ENCODE results near the gene MYF5.

The MYF5 gene

GRCh38 chr12:80697270-80697887, 19.3 kb upstream of the MYF5 start:
- no peaks in the 10 kb centered on the region for H3K36me3 ChIP-seq (ENCODE audit: insufficient read depth, low read length)
- H3K27me3 ChIP-seq (ENCODE audit: insufficient read depth, low read length, poor library complexity) = no peaks in the 10 kb centered on the region
- no peaks in the 10 kb centered on the region for H3K4me1 ChIP-seq (ENCODE audit: insufficient read depth, low read length)
- no peak overlapping the region for H2AFZ ChIP-seq (ENCODE audit: low read depth, low read length)
- no peak overlapping the region for H3K4me3 ChIP-seq (ENCODE audit: low read depth in 1 of 2, low read length in 2 of 2)
- H3K9me3 ChIP-seq (ENCODE audit: insufficient read depth, low read length, severe bottlenecking) = no peaks in the 10 kb centered on the region
- H4K20me1 ChIP-seq (ENCODE audit: insufficient read depth, low read length) = no peaks in the 10 kb centered on the region
- H3K79me2 ChIP-seq (ENCODE audit: insufficient read depth, low read length) = no peaks in the 10 kb centered on the region
- no peak overlapping the region for H3K9ac ChIP-seq (ENCODE audit: low read depth, low read length)
- DNase-seq (no peak), ATAC-seq (ENCODE audit: insufficient read depth, low read depth) (no peak)
- no peak for TF ChIP-seq CTCF (IDR thresholded peaks at IDR 0.05; ENCODE audit: borderline replicate concordance, extremely low read depth, low read length, poor library complexity, severe bottlenecking)
- no peak for TF ChIP-seq EZH2 (IDR thresholded peaks at IDR 0.05; ENCODE audit: borderline replicate concordance, low read depth, low read length, severe bottlenecking)
- H3K4me2 ChIP-seq (ENCODE audit: insufficient read depth, low read length) = no peak overlapping the region
- H3K27ac ChIP-seq (ENCODE audit: low read length) = no peak overlapping the region

DNA sequence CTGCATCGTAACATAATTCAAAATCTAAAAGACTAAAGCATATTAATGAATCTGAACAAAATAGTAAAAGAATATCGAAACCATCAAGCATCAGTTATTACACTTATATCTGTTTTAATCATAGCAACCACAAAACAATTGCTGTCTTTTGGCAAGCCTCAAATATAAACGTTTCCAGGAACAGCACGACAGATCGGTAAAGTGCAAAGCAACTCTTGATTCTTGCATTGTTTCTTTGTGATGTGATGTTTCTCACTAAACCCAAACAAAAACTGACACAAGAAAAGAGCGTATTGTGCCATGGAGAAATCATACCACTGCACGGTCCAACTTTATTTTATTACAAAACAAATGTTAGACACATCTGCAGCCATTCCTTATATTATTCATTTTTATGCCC, 18.5 kb upstream of the MYF5 start:
- Histone ChIP-seq H3K36me3 (ENCODE audit: insufficient read depth, low read length) (no peaks in the 10 kb centered on the region), H3K4me3 (ENCODE audit: low read depth in 1 of 2, low read length in 2 of 2) (no peak overlapping the region), H3K9ac (ENCODE audit: low read depth, low read length) (no peak overlapping the region), H3K4me2 (ENCODE audit: insufficient read depth, low read length) (no peak overlapping the region), H3K9me3 (ENCODE audit: insufficient read depth, low read length, severe bottlenecking) (no peaks in the 10 kb centered on the region), H3K79me2 (ENCODE audit: insufficient read depth, low read length) (no peaks in the 10 kb centered on the region), H4K20me1 (ENCODE audit: insufficient read depth, low read length) (no peaks in the 10 kb centered on the region), H3K27ac (ENCODE audit: low read length) (no peak overlapping the region), H3K27me3 (ENCODE audit: insufficient read depth, low read length, poor library complexity) (no peaks in the 10 kb centered on the region), H2AFZ (ENCODE audit: low read depth, low read length) (no peak overlapping the region), H3K4me1 (ENCODE audit: insufficient read depth, low read length) (no peaks in the 10 kb centered on the region)
- no peak for ATAC-seq (ENCODE audit: insufficient read depth, low read depth)
- TF ChIP-seq EZH2 (IDR thresholded peaks at IDR 0.05; ENCODE audit: borderline replicate concordance, low read depth, low read length, severe bottlenecking) (no peak), CTCF (IDR thresholded peaks at IDR 0.05; ENCODE audit: borderline replicate concordance, extremely low read depth, low read length, poor library complexity, severe bottlenecking) (no peak)
- DNase-seq = no peak

GRCh38 chr12:80698847-80699542, 17.7 kb upstream of the MYF5 start:
- no peak for TF ChIP-seq EZH2 (IDR thresholded peaks at IDR 0.05; ENCODE audit: borderline replicate concordance, low read depth, low read length, severe bottlenecking)
- no peak for TF ChIP-seq CTCF (IDR thresholded peaks at IDR 0.05; ENCODE audit: borderline replicate concordance, extremely low read depth, low read length, poor library complexity, severe bottlenecking)
- H3K4me1 ChIP-seq (ENCODE audit: insufficient read depth, low read length) = no peaks in the 10 kb centered on the region
- H3K36me3 ChIP-seq (ENCODE audit: insufficient read depth, low read length) = no peaks in the 10 kb centered on the region
- H3K9ac ChIP-seq (ENCODE audit: low read depth, low read length) = no peak overlapping the region
- H3K27me3 ChIP-seq (ENCODE audit: insufficient read depth, low read length, poor library complexity) = no peaks in the 10 kb centered on the region
- no peak overlapping the region for H3K4me3 ChIP-seq (ENCODE audit: low read depth in 1 of 2, low read length in 2 of 2)
- no peak overlapping the region for H3K27ac ChIP-seq (ENCODE audit: low read length)
- ATAC-seq (ENCODE audit: insufficient read depth, low read depth) (no peak), DNase-seq (no peak)
- H3K79me2 ChIP-seq (ENCODE audit: insufficient read depth, low read length) = no peaks in the 10 kb centered on the region
- no peaks in the 10 kb centered on the region for H3K9me3 ChIP-seq (ENCODE audit: insufficient read depth, low read length, severe bottlenecking)
- H4K20me1 ChIP-seq (ENCODE audit: insufficient read depth, low read length) = no peaks in the 10 kb centered on the region
- H2AFZ ChIP-seq (ENCODE audit: low read depth, low read length) = no peak overlapping the region
- no peak overlapping the region for H3K4me2 ChIP-seq (ENCODE audit: insufficient read depth, low read length)

All from DND-41 (cell line).